ENCODE data around the gene NSA2.

GRCh38 chr5:74738406-74738805 lies 28.6 kb upstream of the NSA2 start:
- TF ChIP-seq CTCF (IDR thresholded peaks at IDR 0.05) (no peak), POLR2A (IDR thresholded peaks at IDR 0.05) (no peak)
